HG02970 (cell line): Measurements from ENCODE around the gene ITPR3.
"Not testable (repeated sequence)": the region's sequence is repeated elsewhere in the genome, so short reads cannot be mapped to it uniquely, and the experiment has no call there.

Experiments used
- ATAC-seq: cut with Tn5 transposase; IDR thresholded peaks from one replicate; pipeline ENCODE4 v1.9.1; 2021; ENCODE audit warnings: mild to moderate bottlenecking, moderate library complexity, moderate number of reproducible peaks; ENCODE audit not compliant: unreplicated experiment, low FRiP score

ITPR3 gene

DNA sequence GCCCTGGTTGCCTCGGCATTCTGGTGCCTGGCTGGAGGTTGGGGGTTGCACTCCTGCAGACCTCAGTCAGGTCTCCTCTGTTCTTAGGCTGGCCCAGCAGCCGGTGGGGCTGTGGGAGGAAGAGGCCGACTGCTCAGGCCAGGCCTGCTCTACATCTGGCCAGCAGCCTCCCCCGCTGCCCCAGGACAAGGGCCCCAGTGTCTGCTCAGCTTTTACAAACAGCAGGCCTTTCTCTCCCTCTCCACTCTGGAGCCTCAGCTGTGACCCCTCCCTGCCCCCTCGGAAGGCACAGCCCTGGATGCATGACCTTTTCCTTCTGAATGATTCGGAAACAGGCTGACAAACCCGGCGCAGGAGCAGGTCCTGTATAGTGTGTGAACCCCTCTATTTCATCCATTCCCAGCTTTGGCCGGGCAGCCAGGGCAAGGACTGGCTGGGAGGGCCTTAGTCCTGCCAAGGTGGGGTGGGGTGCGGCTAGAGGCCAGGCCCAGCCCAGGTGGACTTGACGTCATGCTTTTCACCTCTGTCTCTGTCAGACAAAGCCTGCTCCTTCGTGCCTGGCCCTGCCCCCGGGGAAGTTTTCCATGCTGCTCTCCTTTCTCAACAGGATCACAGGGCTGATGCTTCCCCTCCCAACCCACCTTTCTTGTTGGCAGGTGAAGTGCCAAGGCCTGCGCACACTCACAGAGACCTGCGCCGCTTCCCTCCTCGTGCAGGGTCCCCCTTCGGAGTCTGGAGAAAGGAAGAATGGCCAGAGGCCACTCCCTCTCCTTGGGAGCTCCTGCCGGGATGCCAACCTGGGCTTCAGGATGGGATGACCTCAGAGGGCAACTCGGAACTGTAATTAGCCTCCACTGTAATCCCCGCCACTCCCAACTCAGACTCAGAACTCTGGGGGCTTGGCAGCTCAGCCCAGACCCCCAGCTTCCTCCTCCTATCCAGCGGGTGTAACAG, 10.1 kb upstream of the ITPR3 start:
- ATAC-seq = no peak

DNA sequence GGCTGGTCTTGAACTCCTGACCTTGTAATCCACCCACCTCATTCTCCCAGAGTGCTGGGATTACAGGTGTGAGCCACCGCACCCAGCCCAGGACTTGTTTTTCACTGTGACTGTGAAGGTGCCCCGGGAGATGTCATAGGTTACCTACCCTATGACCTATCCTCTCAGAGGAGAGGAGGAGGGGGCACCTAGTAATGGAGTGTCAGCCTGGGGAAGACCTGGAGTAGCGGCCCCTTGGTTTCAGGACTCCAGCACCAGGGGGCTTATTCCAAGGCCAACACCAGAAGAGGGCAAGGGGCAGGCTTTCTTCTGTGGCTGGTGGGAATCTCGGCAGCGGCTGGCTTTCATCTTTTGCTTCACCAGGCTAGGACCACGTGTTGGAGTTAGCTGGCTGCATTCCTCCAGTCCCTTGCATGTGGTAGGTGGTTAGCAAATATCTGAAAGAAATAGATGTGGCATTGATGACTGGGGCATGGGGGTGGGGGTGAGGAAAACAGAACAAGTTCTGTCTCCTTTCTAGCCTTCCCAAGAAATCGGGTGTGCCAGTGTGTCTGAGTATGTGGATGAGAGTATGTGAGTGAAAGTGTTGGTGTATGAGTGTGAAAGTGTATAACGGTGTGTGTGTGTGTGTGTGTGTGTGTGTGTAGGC, 7.9 kb upstream of the ITPR3 start:
- ATAC-seq = no peak

DNA sequence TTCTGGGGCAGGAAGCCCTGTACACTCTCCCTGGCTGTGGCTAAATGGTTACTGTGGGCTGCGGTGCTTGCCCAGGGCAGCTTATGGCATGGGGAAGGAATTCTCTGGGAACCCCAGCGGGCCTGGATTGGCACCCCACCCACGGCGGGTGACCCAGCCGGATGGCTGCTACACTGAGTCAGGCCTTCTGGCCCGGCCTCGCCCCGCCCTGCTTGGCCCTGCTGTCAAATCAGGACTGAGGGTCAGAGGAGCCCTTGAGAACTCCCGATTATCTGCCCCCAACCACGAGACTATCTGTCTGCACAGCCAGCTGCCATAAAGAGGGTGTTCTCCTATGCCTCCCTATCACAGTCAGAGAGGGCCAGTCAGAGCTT, 7.3 kb upstream of the ITPR3 start:
- no peak for ATAC-seq

DNA sequence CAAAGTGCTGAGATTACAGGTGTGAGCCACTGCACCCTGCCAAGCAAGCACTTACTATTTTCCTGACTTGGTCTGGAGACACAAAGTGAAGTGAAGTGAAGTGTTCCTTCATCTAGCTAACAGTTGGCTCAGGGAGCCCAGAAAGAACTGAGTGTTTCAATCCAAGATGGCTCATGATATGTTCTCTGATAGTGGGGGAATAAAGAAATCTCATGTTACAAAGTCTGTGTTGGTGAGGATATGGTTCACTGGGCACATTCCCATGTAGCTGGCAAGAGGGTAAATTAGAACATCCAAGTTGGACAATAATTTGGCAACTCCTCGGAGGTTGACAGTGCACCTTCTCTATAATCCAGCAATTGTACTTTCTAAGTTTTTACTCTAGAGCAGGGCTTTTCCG, 5.0 kb upstream of the ITPR3 start:
- ATAC-seq = no peak

DNA sequence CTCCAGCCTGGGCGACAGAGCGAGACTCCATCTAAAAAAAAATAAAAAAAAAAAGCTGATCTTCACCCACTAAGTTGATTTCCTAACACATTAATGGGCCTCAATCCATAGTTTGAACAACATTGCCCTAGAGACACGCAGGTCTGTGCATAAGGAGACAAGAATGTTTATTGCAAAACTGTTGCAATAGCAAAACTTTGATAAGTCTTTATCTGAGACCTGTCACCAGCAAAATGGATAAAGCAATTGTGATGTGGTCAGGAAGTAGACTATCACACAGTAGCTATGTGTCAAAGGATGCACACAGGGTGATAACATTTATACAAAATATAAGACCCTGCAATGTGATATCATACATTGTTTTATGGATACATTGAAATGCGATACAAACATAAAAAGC, 4.2 kb upstream of the ITPR3 start:
- no peak for ATAC-seq

GRCh38 chr6:33619166-33619840, 1.8 kb upstream of the ITPR3 start:
- ATAC-seq = no peak

DNA sequence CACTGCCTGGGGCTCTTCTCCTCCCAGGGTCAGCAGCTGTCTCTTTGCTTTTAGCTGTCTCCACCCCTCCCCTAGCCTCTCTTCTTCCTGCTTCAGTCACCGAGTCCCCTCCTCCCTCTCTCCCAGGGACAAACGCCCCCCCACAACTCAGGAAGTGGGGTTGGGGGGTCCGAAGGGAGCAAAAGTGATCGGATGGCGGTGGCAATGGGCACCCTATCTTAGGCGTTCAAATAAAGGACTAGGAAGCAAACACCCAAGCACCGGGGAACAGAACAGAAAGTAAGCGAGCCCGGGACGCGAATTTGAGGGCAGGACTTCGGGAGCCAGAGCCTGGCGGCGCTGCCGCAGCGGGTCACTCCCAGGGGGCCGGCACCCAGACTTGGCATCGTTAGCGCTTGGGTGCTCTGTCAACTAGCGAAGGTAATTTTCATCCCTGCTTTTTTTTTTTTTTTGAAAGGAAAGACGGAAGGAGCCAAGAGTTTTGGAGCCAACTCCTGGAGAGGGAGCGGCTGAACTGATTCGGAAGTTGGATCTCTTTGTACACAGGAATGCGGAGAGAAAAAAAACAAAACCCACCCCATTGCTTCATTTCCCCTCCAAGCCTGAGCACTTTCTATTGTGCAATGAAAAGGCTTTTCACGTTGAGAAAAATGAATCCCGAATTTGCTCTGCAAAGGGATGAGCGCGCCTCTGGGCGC, 815 bp upstream of the ITPR3 start:
- no peak for ATAC-seq

- ATAC-seq = no peak
These were observed 728 bp downstream of the ITPR3 start for GRCh38 chr6:33621711-33622388.

DNA sequence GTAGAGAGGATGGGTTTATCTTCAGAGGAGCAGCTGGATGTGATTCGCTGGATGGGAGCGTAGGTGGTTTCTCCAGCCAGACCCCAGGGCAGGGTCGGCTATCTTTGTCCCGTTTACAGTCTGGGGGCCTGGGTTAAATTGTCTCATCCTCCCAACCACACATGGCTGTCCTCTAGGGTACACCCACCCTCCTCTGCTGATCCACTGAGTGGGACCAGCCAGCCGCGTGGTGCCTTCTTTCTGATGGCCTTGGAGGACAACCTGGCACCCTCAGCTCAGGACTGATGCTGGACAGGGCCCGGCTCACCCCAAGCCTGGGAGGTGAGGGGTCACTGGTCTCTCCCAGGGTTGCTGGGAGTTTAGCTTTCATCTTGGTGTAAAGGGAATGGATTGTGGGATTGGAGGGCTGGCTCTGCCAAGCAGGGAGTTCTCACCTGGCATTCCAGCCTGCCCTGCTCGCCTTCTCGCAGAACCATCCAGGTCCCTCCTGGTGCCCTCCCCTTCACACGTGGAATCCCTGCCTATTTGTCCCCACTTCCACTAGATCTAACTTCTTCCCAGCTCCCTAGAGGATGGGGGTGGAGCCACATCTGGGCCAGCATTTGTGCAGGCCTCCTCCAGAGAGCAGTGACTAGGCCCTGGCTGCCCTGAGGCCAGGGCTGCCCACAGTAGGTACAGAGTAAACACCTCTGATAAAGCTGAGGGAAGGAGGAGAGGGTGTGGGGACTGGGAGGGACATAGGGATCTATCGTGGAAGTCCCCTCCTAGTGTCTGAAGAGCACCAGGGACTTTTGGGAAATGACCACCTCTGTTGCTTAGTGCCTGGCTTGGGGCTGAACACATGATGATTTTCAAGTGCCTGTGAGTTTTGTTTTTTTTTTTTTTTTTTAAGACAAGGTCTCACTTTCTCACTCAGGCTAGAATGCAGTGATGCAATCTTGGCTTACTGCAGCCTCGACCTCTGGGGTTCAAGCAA, 1.6 kb downstream of the ITPR3 start:
- ATAC-seq = no peak

- ATAC-seq = no peak
These were observed 2.8 kb downstream of the ITPR3 start for GRCh38 chr6:33623895-33624381.

DNA sequence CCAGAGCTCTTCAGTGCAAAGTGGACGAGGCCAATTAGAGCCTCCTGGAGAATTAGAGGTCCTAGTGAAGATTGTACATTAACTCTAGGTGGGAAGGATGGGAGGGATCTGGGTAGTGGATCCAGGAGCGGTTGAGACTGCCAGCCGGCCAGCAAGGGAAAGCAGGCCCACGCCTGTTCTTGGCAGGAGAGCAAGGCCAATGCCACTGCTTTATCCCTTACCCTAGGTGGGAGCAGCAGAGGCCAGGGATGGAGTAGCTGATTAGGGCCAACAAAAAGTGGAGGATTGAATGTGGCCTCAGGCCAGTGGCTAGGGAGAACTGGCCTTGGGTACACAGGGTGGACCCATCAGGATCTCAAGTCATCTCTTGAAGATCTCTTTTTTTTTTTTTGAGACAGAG, 3.7 kb downstream of the ITPR3 start:
- ATAC-seq = no peak

DNA sequence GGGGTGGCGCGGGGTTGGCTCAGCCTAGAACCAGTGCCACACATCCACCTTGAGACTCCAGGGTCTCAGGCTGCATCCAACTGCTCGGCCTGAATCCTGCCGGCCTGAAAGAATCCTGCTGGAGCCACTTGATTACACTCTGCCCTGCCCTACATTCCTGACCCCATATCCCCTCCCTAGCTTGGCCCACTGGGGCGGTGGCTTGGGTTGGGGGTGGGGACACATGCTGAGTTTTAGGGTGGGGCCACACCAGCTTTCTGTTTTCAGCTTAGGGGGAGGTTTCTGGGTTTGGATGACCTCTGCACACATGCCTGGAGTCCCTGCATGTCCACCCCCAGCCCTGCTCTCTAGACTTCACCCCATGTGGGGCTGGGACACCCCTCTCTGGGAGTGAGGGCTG, 6.8 kb downstream of the ITPR3 start:
- no peak for ATAC-seq

- no peak for ATAC-seq
These were observed 7.4 kb downstream of the ITPR3 start for GRCh38 chr6:33628401-33628964.

GRCh38 chr6:33630014-33630413, 8.9 kb downstream of the ITPR3 start:
- no peak for ATAC-seq

DNA sequence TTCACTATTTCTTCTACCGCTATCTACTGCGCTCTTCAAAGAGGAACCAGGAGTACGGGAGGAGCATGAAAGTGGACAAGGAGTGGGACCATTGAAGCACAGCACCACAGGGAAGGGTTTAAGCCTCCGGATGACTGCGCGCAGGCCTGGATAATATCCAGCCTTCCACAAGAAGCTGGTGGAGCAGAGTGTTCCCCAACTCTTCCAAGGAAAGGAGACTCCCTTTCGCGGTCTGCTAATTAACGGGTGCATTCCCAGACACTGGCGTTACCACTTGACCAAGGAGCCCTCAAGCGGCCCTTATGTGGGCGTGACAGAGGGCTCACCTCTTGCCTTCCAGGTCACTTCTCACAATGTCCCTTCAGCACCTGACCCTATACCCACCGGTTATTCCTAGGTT, 10.4 kb downstream of the ITPR3 start:
- not testable (repeated sequence) for ATAC-seq

DNA sequence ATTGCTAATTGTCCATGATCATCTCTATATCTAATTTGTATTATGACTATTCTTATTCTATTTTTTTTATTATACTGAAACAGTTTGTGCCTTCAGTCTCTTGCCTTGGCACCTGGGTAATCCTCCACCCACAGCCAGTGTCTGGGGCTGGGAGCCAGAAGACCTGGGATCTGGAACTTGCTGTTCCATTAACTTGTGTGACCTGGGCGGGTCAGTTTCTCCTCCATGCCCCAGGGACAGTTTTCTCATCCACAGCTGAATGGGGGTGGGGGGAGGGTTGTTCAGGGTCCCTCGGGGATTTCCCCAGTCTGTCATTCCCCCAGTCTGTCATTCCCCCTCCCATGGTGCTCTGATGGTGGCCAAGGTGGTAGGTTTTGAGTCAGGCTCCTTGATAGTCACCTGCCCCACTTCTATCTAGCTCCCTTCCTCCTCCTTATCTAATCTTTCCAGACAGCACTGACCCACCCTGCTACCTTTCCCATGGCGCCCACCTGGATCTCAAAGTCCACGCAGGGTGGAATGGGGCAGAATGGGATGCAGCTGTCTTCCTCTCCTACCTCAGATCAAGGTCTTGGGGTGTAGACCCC, 10.9 kb downstream of the ITPR3 start:
- ATAC-seq = no peak

DNA sequence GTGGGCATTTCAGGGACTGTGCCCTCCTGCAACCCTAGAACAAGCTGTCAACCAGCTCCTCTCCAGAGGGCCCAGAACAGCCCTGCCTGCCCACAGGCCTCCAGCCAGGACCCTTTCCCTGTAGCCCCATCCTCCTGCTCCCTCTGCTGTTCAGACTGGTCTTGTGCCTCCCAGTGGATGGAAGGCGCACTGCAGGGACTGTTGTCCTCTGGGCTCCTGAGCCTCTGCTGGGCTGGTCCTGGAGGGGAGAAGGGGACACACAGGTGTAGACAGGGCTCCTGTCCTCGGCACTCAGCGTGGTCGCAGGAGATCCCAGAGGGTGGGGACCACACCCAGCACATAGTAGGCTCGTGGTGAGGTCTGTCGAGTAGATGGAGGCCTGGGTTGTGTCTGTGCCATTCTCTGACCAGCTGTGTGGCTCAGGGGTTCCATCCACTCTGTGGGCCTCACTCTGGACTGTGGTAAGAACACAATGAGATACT, 11.5 kb downstream of the ITPR3 start:
- ATAC-seq = no peak

DNA sequence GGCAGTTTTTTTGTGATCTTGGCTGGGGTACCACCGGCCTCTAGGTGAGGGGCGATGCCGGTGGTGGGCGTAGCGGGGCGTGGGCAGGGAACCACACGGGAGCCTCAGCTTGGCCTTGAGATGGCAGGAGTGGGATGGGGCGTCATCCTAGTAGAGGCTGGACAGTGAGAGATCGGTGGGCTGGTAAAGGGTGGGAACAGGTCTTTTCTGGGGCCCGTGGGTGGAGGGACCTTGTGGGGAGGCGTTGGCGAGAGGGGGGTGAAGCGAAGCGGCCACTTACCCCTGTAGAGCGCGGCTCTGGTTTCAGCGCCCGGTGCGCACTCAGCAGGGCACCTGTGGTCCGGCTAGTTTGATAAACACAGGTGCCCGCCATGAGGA, 12.0 kb downstream of the ITPR3 start:
- no peak for ATAC-seq
